ENCODE data around the gene TMEM52.

- no peak for TF ChIP-seq CTCF (IDR thresholded peaks at IDR 0.05)
- TF ChIP-seq POLR2AphosphoS5 (IDR thresholded peaks at IDR 0.05), result no peak
Observed at GRCh38 chr1:1950940-1951339, 31.9 kb upstream of the TMEM52 start.
